ENCODE measurements around the gene PFN3. TPM values are rescaled to one million over a fixed set of nuclear protein-coding genes. Genes with fewer than 3 reads are reported as not detected.
"Not testable (repeated sequence)": the region's sequence is repeated elsewhere in the genome, so short reads cannot be mapped to it uniquely, and the experiment has no call there.

PFN3 gene
- polyA plus RNA-seq, 1 experiment: not detected

DNA sequence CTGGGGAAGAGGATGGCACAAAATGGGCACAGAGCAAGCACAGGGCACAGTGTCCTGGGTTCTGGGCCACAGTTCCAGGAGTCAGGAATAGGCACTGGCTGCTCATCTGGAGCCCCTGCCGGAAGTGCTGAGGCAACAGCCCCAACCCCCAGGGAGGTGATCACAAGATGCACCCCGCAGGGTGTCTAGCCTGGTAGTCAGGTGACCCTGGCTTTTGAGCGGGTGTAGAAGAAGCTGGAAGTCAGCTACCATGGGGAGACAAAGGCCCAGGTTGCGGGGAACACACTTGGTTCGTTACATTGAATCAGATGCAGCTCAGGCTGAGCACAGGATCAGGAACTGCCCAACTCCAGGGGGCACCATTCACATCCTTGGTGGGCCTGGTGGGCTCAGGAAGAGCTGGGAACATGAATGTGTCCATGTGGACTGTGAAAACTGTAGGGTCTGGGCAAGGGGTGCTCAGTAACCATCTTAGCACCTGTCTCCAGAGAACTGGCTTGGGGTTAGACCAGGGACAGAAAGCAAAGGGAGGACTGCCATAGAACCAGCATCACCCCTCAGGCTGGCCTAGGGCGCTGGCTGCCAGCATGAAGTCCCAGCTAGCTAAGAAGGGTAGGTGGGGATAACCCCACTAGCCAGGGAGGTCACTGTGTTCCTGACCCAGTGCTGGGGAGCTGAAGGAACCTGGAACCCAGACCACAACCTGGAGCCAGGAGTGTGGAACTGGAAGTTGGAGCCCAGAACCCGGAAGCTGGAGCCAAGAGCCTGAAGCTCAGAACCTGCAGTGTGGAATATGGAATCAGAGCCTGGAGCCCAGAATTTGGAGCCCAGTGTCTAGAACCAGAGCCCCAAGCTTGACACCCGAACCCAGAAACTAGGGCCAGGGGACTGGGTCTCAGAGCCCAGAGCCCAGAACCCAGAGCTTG, 22.3 kb downstream of the PFN3 start:
- ChIA-PET CTCF (interaction anchor here (0.9 to 5.9 kb wide), 8 partner anchors 7 to 265 kb away, joined by 3 to 57 read pairs (median 7); no protein-coding TSS in a partner anchor), POLR2A (interaction anchor here (0.5 to 1.7 kb wide), 4 partner anchors 7 to 37 kb away, joined by 3 to 6 read pairs (median 4); partner anchors contain the start of gene LMAN2)
- TF ChIP-seq, protein P1, sequence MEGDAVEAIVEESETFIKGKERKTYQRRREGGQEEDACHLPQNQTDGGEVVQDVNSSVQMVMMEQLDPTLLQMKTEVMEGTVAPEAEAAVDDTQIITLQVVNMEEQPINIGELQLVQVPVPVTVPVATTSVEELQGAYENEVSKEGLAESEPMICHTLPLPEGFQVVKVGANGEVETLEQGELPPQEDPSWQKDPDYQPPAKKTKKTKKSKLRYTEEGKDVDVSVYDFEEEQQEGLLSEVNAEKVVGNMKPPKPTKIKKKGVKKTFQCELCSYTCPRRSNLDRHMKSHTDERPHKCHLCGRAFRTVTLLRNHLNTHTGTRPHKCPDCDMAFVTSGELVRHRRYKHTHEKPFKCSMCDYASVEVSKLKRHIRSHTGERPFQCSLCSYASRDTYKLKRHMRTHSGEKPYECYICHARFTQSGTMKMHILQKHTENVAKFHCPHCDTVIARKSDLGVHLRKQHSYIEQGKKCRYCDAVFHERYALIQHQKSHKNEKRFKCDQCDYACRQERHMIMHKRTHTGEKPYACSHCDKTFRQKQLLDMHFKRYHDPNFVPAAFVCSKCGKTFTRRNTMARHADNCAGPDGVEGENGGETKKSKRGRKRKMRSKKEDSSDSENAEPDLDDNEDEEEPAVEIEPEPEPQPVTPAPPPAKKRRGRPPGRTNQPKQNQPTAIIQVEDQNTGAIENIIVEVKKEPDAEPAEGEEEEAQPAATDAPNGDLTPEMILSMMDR (IDR thresholded peaks at IDR 0.05; ENCODE audit: low read depth, low read length): no peak
- no peaks in the 10 kb centered on the region for H3K9me3 ChIP-seq (ENCODE audit: control insufficient read depth, insufficient read depth, low read length)
- H3K27me3 ChIP-seq (ENCODE audit: control insufficient read depth, insufficient read depth, low read length): peaks cover 7% of the 10 kb centered on the region
- H3K27ac ChIP-seq (ENCODE audit: low read depth, low read length): no peak overlapping the region
- H3K4me3 ChIP-seq (ENCODE audit: low read depth, low read length): no peak overlapping the region
- no peak for DNase-seq (ENCODE audit: low read depth, low spot score)

DNA sequence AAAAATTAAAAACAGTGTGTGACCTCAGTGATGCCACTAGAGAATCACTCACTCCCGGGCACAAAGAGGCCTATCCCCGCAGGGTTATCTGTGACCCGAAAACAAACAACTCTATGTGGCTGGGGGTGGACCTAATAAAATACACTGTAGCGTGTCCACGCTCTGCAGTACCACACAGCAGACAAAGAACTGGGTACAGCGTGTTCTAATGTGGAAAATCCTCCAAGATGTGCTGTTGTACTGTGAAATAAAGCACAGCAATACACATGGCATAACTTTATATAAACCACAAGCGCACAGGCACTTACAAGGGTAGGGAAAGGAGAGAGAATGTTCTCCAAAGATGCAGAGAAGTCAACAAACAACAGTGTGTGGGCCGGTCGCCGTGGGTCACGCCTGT, 24.4 kb downstream of the PFN3 start:
- no peak overlapping the region for H3K27ac ChIP-seq (ENCODE audit: low read depth, low read length)
- H3K27me3 ChIP-seq (ENCODE audit: control insufficient read depth, insufficient read depth, low read length): no peaks in the 10 kb centered on the region
- TF ChIP-seq, protein P1 (IDR thresholded peaks at IDR 0.05; ENCODE audit: low read depth, low read length): no peak
- POLR2A ChIA-PET: no interaction called here
- H3K4me3 ChIP-seq (ENCODE audit: low read depth, low read length): no peak overlapping the region
- DNase-seq (ENCODE audit: low read depth, low spot score): no peak
- CTCF ChIA-PET: interaction anchor here (1.1 to 5.9 kb wide), 2 partner anchors 14 to 15 kb away, joined by 7 to 57 read pairs; no protein-coding TSS in a partner anchor
- no peaks in the 10 kb centered on the region for H3K9me3 ChIP-seq (ENCODE audit: control insufficient read depth, insufficient read depth, low read length)

DNA sequence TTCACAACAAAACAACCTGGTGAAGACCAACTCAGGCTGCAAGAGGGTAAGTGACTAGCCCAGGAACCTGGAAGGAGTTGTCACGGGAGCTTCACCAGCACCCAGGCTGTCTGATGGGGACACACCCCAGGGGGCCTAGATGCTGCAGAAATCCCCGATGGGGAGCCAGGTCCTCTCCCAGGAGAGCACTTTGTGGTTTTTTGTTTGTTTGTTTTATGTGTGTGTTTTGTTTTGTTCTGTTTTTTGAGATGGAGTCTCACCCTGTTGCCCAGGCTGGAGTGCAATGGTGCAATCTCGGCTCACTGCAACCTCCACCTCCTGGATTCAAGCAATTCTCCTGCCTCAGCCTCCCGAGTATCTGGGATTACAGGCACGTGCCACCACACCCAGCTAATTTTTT, 24.9 kb downstream of the PFN3 start:
- not testable (repeated sequence) for H3K4me3 ChIP-seq (ENCODE audit: low read depth, low read length); H3K9me3 ChIP-seq (ENCODE audit: control insufficient read depth, insufficient read depth, low read length); H3K27ac ChIP-seq (ENCODE audit: low read depth, low read length); H3K27me3 ChIP-seq (ENCODE audit: control insufficient read depth, insufficient read depth, low read length); DNase-seq (ENCODE audit: low read depth, low spot score)
- POLR2A ChIA-PET: interaction anchor here (1.0 kb wide), 1 partner anchor 9 kb away, joined by 3 read pairs; no protein-coding TSS in a partner anchor
- CTCF ChIA-PET: interaction anchor here (1.1 kb wide), 1 partner anchor 15 kb away, joined by 7 read pairs; no protein-coding TSS in a partner anchor

DNA sequence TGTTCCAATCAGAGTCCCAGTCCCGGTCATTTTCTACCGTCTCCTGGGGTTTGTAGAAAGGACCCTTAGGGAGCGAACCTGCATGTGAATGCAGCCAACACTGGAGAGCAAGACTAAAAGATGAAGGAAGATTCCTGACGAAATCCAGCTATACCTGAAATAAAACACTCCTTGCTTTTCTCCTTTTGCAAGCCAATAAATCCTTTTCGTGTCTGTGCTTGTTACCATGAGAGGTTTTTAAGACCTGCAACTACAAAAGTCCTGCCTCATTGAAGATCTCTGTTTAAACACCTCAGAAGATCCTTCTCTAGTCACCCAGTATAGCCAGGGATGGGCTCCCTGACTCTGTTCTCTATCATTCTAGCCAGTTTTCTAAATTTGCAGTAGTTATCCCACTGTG, 26.2 kb downstream of the PFN3 start:
- ChIA-PET POLR2A (no interaction called here), CTCF (interaction anchor here (5.6 kb wide), 1 partner anchor 15 kb away, joined by 61 read pairs; no protein-coding TSS in a partner anchor)
- H3K27me3 ChIP-seq (ENCODE audit: control insufficient read depth, insufficient read depth, low read length): no peaks in the 10 kb centered on the region
- no peak overlapping the region for H3K4me3 ChIP-seq (ENCODE audit: low read depth, low read length)
- TF ChIP-seq, protein P1 (IDR thresholded peaks at IDR 0.05; ENCODE audit: low read depth, low read length): no peak
- no peak for DNase-seq (ENCODE audit: low read depth, low spot score)
- H3K9me3 ChIP-seq (ENCODE audit: control insufficient read depth, insufficient read depth, low read length): no peaks in the 10 kb centered on the region
- H3K27ac ChIP-seq (ENCODE audit: low read depth, low read length): no peak overlapping the region

DNA sequence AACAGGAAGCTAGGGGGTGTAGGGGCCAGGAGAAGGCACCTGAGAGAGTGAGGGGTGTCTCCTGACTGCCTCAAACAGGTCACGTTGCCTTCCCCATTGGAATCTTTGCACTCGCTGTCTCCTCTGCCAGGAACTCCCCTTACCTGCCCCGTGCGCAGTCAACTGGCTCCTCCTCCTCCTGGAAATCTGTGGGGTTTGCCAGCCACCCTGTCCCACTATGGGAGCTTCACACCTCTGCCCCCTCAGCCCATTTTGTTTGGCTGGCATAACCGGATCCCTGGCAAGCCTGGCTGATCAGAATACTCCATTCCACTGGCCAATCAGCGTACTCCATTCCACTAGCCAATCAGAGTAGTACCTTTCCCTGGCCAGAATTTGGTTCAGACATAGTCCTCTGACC, 26.7 kb downstream of the PFN3 start:
- no peak overlapping the region for H3K27ac ChIP-seq (ENCODE audit: low read depth, low read length)
- no peaks in the 10 kb centered on the region for H3K27me3 ChIP-seq (ENCODE audit: control insufficient read depth, insufficient read depth, low read length)
- POLR2A ChIA-PET: no interaction called here
- CTCF ChIA-PET: interaction anchor here (5.6 kb wide), 1 partner anchor 15 kb away, joined by 61 read pairs; no protein-coding TSS in a partner anchor
- TF ChIP-seq, protein P1 (IDR thresholded peaks at IDR 0.05; ENCODE audit: low read depth, low read length): no peak
- no peaks in the 10 kb centered on the region for H3K9me3 ChIP-seq (ENCODE audit: control insufficient read depth, insufficient read depth, low read length)
- H3K4me3 ChIP-seq (ENCODE audit: low read depth, low read length): no peak overlapping the region
- DNase-seq (ENCODE audit: low read depth, low spot score): no peak

Data from AG04450 (cell line).